ENCODE results near the gene MREG. TPM values are rescaled to one million over a fixed set of nuclear protein-coding genes. Genes with fewer than 3 reads are reported as not detected.
"Not testable (repeated sequence)": the region's sequence is repeated elsewhere in the genome, so short reads cannot be mapped to it uniquely, and the experiment has no call there.

The MREG gene
- total RNA-seq, 4 donors from 2014 or later = 2.2 to 5.6 (median 3.7) TPM

DNA sequence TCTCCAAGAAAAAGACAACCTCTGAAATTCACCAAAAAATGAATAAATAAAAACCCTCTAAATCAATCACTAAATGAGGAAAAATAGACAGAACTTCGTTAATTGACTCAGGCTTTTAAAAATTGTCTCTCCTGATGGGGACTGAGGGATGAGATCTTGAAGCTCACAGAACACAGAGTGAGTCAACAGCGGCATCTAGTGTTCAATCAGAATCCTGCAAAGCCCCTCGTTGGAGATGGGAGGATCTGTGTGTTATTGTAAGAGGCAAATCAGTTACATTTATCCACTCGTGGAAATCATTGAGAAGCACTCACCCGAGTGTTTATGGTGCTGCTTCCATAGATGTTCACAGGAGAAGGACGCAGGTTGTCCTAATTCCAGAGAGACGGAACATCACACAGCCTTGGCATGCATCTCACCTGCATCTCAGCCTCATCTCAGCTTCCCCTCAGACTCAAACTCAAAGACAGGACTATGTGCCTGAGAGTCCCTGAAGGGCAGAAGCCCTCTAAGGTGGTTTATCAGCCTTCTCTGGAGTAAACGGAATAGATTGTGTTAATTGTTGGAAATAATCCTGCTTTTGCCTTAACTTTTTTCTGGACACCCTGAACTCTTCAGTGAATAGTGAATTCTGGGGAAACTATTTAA is 82.0 kb downstream of the MREG start:
- DNase-seq (ENCODE audit: low spot score) = no peak
- TF ChIP-seq, protein P1, sequence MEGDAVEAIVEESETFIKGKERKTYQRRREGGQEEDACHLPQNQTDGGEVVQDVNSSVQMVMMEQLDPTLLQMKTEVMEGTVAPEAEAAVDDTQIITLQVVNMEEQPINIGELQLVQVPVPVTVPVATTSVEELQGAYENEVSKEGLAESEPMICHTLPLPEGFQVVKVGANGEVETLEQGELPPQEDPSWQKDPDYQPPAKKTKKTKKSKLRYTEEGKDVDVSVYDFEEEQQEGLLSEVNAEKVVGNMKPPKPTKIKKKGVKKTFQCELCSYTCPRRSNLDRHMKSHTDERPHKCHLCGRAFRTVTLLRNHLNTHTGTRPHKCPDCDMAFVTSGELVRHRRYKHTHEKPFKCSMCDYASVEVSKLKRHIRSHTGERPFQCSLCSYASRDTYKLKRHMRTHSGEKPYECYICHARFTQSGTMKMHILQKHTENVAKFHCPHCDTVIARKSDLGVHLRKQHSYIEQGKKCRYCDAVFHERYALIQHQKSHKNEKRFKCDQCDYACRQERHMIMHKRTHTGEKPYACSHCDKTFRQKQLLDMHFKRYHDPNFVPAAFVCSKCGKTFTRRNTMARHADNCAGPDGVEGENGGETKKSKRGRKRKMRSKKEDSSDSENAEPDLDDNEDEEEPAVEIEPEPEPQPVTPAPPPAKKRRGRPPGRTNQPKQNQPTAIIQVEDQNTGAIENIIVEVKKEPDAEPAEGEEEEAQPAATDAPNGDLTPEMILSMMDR (IDR thresholded peaks at IDR 0.05) = peak in 1 of 3 donors; percentile 48
- peak; percentile 84 for ATAC-seq (ENCODE audit: low FRiP score)

DNA sequence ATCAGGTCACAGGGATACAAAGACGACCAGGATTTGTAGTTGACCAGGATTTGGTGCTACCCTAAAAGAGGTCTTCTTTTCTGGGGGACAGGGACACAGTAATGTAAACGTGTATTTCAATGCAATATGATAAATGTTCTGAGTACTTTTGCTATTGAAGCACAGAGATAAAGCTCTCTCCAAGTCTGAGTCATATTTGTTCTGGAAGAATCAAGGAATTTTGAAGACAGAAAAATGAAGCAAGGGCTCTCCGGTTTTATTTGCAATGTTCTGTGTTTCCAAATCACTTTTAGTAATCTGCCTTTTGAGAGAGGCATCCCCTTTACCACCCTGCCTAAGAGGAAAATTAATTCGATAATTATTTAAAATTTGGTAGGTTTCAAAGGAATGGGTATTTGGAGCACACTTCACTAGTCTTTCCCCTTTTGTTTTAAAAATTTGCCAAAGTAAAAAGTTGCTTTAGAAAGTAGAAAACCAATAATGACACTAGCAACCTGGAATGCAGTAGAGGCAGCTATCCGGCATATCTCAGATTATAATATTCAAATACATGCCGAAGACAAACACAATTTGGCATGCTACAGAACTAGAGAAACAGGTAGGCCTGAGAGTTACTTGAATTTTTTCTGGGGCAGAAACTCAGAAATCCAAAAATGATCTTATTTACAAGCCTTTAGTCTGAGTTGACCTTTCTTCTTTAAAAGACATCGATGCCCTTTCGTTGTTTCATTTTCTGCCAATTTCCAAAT is 82.7 kb downstream of the MREG start:
- peak; percentile 49 for ATAC-seq (ENCODE audit: low FRiP score)

DNA sequence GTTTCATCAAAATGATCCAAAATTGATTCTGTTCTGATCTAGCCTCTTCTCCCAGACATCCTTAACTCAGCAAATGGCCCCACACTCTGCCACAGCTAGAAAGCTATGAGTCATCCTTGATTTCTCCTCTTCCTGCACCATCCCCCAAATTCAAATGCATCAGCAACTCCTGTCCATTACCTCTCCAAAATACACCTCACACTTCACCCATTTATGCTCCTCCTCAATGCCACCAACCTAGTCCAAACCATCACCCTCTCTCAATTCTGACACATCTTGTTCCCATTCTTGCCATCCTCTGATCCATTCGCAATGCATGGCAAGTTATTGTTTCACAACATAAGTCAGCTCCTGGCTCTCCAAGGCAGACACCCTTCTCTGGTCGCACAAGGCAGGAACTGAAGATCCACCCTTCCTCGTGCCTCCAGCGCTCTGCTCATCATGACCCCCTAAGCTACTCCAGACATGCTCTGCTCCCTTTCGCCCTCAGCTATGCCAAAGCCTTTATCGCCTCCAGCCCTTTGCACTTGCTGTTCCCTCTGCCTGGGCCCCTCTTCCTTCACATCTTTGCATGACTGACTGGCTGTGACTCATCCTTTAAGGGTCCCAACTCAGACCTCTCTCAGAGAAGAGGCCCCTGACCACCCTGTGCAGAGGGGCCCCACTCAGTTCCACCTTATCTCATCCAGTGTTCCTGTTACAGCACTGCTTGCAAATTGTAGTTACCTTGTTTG is 83.6 kb downstream of the MREG start:
- DNase-seq (ENCODE audit: low spot score) (no peak), ATAC-seq (ENCODE audit: low FRiP score) (no peak)
- TF ChIP-seq, protein P1 (IDR thresholded peaks at IDR 0.05) = no peak

More for the DNA sequence above, 82.7 kb downstream of the MREG start:
- DNase-seq (ENCODE audit: low spot score) = no peak
- TF ChIP-seq, protein P1 (IDR thresholded peaks at IDR 0.05) = no peak

DNA sequence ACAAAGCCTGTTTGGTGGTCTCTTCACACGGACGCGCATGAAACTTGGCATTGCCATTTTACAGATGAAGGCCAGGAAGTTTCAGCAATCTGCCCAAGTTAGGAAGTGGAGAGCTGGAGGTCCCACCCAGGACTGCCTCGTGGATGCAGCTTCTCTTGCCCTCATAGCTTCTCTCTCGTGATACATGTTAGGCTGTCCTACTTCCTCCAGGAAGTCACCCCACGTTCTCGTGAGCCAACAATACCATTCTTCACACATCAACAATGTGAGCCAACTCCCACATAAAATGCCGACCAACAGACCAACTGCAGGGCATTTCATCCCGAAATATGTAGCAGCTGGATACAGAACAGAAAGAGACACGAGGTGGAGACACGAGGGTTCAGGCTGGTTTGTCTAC is 85.3 kb downstream of the MREG start:
- no peak for ATAC-seq (ENCODE audit: low FRiP score)
- no peak for DNase-seq (ENCODE audit: low spot score)
- TF ChIP-seq, protein P1 (IDR thresholded peaks at IDR 0.05) = no peak

DNA sequence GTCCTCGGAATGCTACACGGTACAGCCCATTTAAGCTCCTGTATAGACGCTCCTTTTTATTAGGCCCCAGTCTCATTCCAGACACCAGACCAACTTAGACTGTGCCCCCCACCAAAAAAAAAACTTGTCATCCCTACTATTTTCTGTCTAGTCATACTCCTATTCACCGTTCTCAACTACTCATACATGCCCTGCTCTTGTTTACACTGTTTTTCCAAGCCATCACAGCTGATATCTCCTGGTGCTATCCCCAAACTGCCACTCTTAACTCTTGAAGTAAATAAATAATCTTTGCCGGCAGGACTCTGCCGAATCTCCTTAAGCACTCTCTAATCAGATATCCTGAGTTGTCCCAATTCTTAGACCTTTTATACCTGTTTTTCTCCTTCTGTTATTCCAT is 86.4 kb downstream of the MREG start:
- not testable (repeated sequence) for DNase-seq (ENCODE audit: low spot score); ATAC-seq (ENCODE audit: low FRiP score)

DNA sequence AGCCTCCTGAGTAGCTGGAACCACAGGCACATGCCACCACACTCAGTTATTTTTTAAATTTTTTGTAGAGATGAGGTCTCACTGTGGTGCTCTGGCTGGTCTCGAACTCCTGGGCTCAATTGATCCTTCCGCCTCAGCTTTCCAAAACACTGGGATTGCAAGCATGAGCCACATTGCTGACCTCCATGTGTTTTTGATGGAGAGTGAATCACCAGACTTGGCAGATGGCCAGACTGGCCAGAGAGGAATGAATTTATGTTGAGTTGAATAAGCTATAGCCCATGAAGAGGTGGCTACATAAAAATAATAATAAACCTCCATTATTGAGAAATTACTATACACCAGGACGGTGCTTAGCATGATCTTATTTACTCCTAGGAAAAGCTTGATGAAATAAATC is 91.5 kb downstream of the MREG start:
- TF ChIP-seq, protein P1 (IDR thresholded peaks at IDR 0.05) = no peak
- DNase-seq (ENCODE audit: low spot score) (no peak), ATAC-seq (ENCODE audit: low FRiP score) (no peak)

Data from omental fat pad (tissue), 4 donors.